ENCODE results near the gene B9D1. TPM values are rescaled to one million over a fixed set of nuclear protein-coding genes. Genes with fewer than 3 reads are reported as not detected.
A peak's percentile ranks its signal among the peaks of the same experiment; 100 is the strongest.

B9D1 gene
- total RNA-seq, 1 experiment from 2014 or later, result 28.1 TPM

DNA sequence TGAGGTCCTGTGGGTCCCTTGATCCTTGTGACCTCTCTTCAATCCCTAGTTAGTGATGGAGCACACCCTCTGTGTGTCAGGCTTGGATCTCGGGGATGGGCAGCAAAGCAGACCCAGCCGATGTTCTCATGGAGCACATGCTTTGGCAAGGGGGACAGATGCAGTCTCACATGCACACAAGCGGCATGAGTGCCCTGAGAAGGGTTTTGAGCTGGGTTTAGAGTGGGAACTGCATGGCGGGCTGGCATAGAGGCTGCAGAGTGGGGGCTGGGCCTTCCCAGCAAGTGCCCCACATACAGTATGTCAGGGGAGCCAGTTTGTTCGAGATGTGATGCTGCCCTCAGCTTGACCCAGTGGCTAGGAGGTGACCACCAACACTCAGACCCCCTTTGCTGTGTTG lies 41.6 kb downstream of the B9D1 start:
- no peak for DNase-seq (ENCODE audit: low spot score)

DNA sequence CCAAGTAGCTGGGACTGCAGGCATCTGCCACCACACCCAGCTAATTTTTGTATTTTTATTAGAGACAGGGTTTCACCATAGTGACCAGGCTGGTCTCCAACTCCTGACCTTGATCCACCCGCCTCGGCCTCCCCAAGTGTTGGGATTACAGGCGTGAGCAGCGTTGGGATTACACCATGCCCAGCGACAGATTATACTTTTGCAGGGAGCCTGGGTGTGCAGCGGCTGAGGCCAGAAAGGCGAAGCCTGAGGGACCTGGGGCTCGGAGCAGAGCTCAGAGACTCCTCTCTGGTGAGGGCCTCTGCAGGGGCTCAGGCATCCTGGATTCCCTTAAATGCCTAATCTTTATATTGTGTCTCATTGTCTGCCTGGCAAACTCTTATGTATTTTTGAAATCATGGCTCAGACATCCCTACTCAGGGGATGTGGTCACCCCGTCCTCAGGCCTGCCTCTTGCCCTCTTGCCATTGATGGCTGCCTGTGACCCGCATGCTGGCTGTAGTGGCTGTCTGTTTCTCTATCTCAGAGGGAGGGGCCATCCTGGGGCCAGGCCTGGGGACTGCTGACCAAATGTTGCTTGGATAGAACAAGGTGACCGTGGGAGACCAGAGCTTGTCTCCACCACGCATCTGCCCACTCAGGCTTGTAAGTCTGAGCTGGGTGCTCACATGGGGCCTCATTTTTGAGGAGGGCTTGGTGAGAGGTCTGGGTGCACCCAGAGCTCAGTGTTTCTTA lies 42.6 kb downstream of the B9D1 start:
- DNase-seq (ENCODE audit: low spot score), result no peak

DNA sequence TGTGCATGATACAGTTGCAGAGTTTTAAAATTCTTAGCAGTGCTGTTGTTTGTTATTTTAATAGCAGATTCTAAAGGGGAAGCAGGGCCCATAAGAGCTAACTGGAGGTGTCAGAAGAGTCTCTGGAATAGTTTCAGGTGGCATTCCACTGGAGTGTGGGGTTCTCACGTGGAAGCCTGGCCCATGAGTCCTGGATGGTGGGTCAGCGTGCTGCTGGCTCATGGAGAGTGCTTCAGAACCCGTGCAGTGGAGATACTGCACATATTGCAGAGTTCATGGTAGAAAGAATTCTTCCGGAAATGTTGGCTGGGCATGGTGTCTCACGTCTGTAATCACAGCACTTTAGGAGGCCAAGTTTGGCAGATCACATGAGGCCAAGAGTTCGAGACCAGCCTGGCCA lies 43.9 kb downstream of the B9D1 start:
- DNase-seq (ENCODE audit: low spot score), result no peak

DNA sequence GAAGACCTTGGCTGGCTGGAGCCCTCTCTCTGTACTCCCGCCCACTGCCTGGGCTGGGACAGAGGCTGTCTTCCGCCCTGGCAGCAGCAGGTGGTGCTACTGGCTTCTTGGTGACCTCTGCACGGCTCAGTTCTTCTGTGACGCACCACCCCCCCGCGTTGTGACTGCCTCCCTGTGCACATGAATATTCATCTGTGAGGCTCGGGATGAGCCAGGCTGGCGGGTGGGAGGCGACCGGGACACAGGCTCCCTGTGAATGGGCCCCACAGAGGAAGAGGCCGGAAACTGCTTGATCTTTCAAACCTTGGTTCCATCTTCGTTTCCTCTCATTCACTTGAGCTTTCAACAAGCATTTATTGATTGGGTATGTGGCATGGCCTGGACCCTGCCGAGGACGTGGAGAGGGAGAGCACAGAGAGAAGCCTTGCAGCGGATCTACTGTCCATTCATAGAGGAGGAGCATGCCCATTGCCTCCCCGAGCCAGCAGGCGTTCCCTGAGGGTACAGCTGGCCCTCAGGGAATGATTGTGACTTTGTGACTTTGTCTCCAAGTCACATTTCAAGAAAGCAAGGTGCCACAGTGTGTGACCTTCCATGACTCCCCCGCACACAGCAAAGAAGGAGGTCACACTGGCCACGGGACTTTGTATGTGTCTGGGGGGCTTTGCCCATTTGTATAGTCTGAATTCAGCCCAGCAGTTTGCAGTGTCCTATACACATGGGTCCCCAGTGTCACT lies 45.0 kb downstream of the B9D1 start:
- peak; percentile 65 for DNase-seq (ENCODE audit: low spot score)

DNA sequence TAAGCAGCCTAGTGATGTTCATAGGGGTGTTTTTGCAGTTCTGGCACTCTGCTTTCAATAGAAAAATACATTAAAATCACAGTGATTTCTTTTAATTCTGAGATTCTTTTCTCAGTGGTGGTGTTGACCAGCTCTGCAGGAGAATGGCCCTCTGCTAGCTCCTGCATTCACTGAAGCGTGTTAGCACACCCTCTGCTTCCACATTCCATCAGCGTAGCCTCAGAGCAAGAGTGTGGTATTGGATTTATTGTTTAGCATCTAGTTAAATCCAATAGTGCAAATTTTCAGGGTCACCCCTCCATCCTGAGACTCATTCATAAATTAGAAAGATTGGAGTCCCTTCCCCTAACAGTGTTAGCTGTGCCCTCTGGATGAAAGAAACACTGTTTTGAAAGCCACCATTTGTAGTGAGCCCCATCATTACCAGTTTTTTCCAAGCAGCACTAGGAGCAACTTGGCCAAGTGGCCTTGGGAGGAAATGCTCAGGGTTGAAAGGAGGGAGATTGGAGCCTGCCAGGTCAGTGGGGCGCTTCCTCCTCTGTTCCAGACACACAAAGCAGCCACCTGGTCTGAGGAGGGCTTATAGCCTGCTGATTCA lies 45.7 kb downstream of the B9D1 start:
- DNase-seq (ENCODE audit: low spot score), result no peak

DNA sequence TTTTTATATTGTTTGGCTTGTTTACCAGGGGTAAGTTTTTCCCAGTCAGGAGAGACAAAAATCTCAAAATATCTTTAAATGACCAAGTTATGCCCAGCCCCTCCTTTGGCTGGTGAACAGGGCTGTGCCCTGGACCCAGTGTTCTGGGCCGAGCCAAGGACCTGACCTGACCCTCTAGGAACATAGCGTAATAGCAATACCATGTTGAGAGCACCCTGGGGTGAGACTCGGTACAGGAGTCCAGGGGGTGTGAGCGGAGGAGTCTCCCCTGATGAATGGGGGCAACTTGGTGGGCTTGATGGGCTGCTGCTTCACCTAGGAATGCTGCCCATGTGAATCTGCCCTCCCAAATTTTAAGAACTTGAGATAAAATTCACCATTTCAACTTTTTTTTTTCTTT lies 47.4 kb downstream of the B9D1 start:
- DNase-seq (ENCODE audit: low spot score), result no peak

DNA sequence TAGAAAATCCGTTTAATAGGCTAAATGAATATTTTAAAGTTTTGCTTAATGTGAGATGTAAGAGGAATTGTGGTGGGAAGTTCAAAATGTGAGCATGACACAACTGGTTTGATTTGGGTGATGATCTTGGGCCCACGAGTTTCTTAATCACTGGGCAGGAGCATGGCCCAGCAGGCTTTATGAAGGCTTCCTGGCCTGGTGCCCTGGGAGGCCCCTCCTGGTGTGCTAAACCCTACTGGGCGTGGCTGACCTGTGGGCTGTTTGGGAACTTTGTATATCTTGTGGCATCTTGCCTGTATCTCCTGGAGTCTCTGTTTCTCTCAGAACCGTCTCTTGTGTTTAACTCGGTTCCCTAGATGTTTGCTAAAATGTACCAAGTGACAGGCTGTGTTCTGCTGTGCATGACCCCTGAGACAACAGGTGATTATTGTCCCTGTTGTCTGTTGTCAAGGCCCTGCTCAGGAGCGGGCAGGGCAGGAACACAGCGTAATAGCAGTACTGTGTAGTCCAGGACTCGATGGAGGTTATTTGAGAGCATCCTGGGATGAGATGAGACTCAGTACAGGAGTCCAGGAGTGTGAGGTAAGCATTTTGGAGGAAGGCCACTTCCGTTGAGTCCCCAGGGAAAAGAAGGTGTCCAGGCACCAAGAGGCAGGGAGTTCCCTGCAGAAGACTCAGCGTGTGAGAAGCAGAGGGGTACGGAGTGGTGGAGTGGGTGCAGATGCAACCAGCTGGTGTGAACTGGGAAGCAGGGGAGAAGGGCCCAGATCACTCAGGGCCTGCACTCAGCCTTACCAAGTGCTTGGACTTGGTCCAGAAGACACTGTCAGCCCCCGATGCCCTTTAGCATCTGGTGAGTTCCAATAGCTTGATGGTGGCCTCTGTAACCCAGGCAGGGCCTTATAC lies 48.5 kb downstream of the B9D1 start:
- no peak for DNase-seq (ENCODE audit: low spot score)

DNA sequence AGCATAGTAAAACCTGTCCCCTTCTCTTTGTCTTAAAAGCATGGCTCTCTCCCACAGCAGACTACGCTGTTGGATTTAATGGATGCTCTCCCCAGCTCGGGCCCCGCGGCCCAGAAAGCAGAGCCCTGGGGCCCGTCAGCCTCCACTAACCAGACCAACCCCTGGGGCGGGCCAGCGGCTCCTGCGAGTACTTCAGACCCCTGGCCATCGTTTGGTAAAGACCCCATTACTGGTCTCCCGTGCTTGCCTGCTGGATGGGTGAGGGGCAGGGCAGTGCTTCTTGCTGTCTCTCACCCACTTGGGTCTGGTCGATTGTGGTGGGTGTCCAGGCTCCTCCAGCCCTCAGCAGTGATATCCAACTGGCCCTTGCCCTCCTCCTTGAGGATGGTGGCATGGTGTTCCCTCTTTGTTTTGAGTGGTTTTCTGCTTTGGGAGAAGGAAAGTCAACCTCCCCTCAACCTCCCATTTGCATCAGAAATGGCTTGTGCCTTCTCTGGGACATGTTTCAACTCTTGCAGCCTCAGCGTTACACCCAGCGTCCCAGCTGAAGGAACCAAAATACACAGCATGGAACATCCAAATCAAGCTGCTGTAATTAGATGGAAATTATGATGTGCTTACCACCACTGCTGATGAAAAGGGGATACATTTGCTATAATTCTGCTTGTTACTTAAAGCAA lies 49.3 kb downstream of the B9D1 start:
- no peak for DNase-seq (ENCODE audit: low spot score)

DNA sequence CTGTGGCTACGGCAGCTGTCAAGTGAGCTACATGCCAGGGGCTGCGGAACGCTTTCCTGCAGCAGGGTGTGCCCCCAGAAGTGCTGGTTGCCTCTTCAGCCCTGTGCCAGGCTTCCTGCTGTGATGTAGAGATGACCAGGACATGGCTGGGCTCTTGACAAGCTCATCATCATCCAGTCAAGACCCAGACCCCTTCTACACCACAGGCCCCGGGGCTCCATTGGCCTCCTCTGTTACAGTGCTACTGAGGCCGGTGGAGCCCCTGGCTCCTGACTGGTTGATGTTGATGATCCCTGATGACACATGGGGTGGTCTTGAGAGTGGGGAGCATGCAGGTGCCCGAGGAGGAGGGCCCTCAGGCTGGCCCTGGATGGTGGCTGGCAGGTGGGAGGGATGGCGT lies 50.1 kb downstream of the B9D1 start:
- no peak for DNase-seq (ENCODE audit: low spot score)

DNA sequence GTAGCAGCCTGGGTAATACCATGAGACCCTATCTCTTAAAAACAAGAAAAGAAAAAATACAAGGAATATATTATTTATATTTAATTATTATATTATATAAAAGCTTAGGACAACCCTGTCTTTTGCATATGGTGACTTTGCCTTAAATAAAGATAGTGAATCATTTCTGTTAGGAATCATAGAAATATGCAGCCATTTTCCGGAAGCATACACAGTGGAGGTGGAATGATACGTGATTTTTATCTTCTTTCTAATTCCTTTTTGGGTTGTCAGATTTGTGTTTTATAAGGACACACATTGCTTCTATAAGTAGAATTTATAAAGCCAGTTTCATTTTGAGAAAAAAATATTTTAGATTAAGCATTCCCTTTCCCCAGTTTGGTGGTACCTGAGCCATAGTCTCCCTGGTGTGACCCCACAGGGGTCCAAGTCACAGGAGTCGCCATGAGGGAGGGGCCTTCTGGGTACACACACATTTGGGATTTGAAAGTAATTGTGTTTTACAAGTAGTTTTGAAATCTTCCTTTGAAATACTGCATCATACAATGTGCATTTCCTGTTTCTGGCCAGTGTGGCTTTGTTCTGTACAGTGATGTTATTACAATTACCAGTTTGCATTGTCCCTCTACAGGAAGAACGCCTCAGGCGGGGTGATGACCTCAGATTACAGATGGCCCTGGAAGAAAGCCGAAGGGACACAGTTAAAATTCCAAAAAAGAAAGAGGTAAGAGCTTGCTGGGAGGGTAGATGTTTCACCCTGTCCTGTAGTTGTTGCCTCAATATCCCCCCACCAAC lies 50.9 kb downstream of the B9D1 start:
- no peak for DNase-seq (ENCODE audit: low spot score)

DNA sequence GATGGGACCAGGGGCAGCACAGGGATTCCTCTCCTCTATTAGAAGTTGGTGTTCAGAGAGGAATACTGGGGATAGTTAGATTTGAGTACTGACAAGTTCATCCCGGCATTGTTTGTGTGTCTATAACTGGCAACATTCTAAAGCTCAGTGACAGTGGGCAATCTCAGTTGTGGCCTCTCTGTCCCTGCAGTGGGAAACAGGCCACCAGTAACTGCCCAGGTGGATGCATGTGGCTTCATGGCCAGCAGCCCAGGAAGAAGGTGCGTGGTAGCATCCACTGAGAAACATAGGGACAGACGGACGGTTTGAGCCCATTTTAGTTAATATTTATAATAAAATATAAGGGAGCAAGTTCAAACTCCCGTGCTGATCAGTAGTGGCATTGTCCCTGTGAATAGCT lies 51.5 kb downstream of the B9D1 start:
- DNase-seq (ENCODE audit: low spot score), result no peak

DNA sequence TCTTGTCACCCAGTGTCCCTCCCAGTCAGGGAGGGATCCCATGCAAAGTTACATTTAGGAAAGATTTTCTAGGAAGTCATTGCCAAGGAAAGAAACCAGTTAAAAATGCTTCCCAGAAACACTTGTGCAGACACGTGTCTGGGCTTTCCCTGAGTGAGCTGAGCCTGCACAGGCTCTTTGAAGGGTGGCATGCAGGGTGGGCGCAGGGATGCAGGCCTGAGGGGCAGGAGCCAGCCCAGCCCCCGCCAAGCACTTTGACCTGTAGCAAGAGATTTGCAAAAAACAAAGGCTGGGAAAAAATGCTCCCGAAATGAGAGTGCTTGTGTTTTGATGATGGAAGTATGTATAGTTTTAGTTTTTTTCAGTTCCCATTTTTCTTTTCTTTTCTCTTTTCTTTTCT lies 52.4 kb downstream of the B9D1 start:
- DNase-seq (ENCODE audit: low spot score), result no peak

DNA sequence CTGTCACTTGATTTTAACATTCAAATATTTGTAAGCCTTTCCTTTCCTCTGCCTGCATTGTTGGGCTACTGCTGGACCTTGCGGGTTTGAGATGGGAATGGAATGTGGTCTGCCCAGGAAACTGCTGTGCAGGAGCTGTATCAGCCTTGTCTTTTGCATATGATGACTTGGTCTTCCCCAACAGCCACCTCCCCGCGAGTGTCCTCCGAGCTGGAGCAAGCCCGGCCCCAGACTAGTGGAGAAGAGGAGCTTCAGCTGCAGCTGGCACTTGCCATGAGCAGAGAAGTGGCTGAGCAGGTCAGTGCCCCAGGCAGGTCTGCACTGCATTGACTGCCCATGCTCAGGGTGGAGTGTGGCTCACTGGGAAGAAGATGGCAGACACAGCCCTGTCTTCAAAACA lies 52.8 kb downstream of the B9D1 start:
- DNase-seq (ENCODE audit: low spot score), result no peak

DNA sequence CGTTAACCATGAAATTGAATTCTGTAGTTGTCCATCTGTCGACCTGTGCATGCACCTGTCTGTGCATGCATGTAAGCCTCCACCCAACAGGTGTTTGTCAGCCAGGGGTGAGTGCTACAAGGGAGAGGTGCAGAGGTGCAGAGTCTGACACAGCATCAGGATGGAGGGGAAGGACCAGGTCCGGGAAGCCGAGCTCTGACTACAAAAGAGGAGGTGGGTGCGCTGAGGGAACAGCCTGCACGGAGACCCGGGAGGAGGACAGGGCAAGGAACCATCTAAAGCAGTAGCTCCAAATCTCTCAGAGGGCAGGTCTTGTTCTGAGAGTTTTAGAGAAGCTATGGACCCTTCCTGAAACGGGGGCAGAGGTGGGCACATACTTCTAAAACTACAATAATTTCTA lies 54.1 kb downstream of the B9D1 start:
- DNase-seq (ENCODE audit: low spot score), result no peak

DNA sequence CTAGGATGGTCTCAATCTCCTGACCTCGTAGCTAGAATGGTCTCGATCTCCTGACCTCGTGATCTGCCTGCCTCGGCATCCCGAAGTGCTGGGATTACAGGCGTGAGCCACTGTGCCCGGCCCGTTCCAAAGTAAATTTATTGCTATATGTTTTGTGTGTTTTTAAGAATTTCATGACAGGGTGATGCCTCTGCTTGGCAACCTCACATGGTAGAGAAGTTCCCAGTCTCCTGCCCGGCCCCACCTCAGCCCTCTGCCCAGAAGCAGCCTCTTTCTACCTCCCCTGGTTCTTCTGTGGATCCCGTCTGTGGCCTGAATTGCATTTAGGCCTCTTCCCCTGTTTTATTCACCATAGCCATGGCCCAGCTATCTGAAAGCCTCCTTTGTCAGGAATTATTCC lies 55.0 kb downstream of the B9D1 start:
- no peak for DNase-seq (ENCODE audit: low spot score)

DNA sequence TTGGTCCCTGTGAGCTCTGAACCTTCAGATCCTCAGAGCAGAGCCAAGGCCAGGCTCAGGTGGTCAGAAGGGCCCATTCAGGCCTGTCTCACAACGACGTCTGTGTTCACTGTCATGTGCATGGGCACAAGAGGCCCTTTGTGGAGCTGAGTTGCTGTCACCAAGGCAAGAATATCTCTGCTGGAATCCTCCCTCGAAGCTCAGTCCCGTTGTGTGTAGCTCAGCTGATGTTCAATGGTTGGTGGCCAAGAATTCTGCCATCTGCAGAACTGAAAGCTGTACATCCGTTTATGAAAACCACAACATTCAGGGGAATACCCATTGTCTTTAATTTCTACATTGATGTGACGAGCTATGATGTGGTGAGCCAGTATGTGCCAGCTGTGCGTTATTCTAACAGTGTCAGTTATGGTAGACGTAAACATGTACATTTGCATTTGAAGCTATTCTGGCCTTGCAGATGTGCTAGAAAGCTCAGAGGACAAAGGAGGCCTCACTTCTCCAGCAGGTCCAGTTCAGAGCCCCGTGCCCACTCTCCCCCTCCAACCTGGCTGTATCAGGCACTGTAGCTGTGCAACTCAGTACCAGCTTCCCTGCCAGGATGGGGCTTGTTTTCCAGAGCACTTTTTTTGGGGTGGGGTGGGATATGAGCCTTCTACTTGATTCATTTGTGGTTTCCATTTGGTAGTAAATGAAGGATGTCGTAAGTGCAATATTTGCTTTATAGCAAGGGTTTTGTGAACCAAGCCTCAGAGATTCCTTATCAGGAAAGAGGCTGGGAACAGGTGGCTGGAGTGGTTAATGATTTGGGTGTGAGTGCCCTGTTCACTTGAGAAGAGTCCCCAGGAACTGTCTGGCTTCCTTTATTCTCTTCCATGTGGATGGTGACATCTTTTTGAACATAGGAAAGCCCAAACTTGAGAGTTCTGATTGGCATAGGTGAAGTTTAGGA lies 56.1 kb downstream of the B9D1 start:
- DNase-seq (ENCODE audit: low spot score), result no peak

DNA sequence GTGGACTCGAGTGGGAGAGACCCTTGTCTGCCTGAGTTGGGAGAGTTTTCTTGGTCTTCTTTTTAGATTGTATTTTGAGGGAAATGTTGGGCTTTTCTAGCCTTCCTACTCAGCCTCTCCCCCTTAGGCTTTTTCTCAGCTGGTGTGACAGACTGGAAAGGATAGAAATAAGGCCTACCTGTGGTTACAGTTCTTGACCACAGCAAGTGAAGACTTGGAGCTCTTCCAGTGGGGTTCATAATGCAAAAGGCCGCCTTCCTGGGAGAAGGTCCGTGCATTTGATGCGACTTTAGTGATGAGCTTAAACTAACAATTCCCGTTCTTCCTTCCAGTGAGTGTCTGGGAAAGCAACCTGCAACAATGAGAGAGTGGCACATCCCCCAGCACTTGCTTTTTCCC lies 56.8 kb downstream of the B9D1 start:
- DNase-seq (ENCODE audit: low spot score), result no peak

DNA sequence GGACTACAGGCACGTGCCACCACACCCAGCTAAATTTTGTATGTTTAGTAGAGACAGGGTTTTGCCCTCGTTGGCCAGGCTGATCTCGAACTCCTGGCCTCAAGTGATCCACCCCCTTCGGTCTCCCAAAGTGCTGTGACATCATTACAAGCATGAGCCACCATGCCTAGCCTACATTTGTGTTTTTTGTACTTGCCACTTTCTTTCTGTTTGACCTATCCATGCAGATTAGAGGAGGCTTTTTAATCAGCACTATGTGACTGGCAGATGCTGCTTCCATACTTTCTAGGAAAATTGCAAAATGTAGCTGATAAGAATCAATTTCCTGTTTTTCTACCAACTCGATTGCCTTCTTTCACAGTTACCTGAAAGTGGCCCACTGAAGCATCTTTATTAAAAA lies 57.3 kb downstream of the B9D1 start:
- DNase-seq (ENCODE audit: low spot score), result no peak

DNA sequence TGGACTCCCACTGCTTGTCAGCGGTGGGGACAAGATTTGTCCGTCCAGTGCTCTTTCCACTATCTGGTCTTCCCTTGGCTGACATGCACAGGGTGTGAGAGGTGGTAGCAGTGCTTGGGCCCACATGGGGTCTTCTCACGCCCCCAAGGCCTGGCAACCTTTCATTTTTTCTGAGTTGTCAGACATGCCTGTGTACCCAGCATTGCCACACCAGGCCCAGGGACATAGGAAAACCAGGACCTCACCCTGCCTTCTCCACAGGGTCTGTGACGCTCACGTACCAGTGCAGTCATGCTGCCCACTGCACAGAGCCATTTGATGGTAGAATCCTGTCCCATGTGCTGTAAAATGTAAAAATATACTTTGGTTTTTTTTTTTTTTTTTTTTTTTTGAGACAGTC lies 57.8 kb downstream of the B9D1 start:
- no peak for DNase-seq (ENCODE audit: low spot score)

Measured in HT-29 (cell line).